Mononuclear cell (primary cell): Measurements from ENCODE around the gene VDR. TPM values are rescaled to one million over a fixed set of nuclear protein-coding genes. Genes with fewer than 3 reads are reported as not detected.
A peak's percentile ranks its signal among the peaks of the same experiment; 100 is the strongest.

Experiments used
- H3K27me3 ChIP-seq: 2 replicates; pipeline ENCODE4 v1.6.0; 2011; ENCODE audit warnings: low read length, control low read depth; ENCODE audit not compliant: insufficient read depth
- H3K4me1 ChIP-seq: 2 replicates; pipeline ENCODE4 v1.5.1; 2011; ENCODE audit warnings: mild to moderate bottlenecking, low read length, control low read depth; ENCODE audit not compliant: insufficient read depth
- H3K4me3 ChIP-seq: 2 replicates; pipeline ENCODE4 v1.5.1; 2011; ENCODE audit warnings: mild to moderate bottlenecking, low read length, moderate library complexity
- H3K9me3 ChIP-seq: 2 replicates; pipeline ENCODE4 v1.5.1; 2011; ENCODE audit warnings: low read depth, mild to moderate bottlenecking, control low read depth, low read length
- total RNA-seq: library from RNA; depleted of rRNA; stranded (reverse); fragments of >200 nt; gene quantifications from one replicate; pipeline ENCODE4 v1.2.3, GENCODE V29; 2012

VDR gene
- 6.0 TPM for total RNA-seq

DNA sequence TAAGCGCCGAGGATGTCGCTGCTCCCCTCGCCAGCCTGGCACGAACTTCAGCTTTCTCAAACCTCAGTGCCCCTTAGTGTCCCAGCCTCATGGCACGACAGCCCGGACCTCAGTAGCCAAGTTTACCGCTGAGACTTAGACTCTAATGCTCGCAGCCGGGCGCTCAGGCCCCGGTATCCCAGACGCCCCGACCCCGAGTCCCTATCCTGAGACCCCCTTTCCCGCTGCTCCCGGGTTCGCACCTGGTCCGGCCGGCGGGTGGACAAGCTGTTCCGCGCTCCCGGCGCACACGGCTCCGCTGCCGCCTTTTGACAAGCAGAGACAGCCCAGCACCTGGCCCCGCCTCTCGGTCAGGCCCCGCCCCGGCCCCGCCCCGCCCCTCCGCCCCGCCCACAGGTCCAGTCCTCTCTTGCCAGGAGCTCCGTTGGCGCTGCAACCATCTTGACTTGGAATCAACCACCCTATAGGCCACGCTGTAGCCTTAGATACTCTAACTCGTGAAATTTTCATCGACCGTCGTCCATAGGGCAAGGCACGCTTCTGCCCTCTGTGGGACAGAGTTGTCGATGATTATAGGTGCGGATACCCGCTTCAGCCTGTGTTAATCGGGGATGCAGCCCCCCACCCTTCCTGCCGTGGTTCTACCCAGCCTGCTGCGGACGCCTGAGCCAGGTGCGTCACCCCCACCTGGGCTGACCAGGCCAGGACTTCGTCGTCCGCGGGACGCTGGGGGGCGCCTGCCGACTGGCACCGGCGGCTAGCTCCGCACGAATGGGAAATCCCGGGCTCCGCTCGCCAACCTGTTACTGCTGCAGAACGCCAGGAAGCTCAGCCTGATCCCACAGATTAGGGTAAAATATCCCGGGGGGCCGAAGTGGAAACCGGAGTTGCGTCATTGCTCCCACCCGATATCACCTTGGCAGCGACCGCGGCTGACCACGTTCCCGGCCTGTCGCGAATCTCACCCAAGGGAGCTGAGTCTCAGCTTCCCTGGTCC is at the start of gene VDR:
Gene VDR (minus strand): TSS at position 282 of the 997 bp plus-strand sequence. CDS start 25,881 bp downstream, outside the sequence.
- peaks cover 21% of the 10 kb centered on the region for H3K27me3 ChIP-seq
- H3K9me3 ChIP-seq = no peaks in the 10 kb centered on the region
- H3K4me3 ChIP-seq = peak within 1 kb of the TSS; percentile 60
- peaks cover 55% of the 10 kb centered on the region for H3K4me1 ChIP-seq

DNA sequence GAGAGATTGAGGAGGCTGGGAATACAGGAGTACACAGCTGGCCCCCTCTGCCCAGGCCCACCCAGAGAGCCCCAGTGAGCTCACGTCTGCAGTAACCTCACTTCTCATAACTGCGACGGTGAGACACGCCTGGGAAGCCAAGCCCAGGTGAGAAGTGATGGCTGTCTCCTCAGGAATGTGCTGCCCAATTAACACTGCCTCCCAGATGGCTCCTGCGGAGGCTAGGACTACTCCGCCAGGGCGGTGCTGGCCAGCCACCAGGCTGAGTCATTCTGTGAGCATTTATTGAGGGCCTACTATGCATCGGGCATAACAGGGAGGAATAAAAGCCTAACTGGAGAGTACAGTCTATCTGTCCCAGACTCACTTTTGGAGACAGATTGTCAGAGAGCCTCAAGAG is 49.3 kb upstream of the VDR start:
- Histone ChIP-seq H3K27me3 (no peaks in the 10 kb centered on the region), H3K4me3 (no peak overlapping the region), H3K9me3 (no peaks in the 10 kb centered on the region), H3K4me1 (no peaks in the 10 kb centered on the region)

DNA sequence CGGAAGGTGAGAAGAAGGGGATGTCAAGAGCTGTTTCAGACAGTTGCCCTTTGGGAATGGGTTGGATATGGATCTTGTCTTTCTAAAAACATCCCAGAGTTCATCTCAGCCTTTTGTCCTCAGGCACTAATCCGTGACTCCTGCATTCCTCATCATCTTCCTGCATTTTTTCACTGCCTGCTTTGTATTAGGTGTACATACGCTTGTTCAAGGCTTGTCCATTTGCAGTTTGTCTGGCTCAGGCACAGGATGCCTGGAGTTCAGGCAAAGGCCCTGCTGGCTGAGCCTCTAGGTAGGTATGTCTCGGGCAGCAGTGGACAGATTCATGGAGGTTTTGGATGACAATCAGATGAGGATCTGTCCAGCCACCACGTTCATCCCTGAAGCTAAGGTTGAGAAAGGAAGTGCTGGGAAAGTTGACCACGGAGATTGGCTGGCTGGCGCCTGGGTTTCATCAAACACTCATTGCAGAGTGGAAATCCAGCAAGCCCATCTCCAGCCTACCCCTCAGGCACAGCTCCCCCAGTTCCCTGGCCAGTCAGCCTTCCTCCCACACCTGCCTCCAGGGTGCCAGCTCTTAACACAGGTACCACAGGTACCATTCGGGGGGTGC is 46.2 kb upstream of the VDR start:
- H3K4me3 ChIP-seq = no peak overlapping the region
- H3K27me3 ChIP-seq = no peaks in the 10 kb centered on the region
- H3K4me1 ChIP-seq = peaks cover 12% of the 10 kb centered on the region
- H3K9me3 ChIP-seq = no peaks in the 10 kb centered on the region

DNA sequence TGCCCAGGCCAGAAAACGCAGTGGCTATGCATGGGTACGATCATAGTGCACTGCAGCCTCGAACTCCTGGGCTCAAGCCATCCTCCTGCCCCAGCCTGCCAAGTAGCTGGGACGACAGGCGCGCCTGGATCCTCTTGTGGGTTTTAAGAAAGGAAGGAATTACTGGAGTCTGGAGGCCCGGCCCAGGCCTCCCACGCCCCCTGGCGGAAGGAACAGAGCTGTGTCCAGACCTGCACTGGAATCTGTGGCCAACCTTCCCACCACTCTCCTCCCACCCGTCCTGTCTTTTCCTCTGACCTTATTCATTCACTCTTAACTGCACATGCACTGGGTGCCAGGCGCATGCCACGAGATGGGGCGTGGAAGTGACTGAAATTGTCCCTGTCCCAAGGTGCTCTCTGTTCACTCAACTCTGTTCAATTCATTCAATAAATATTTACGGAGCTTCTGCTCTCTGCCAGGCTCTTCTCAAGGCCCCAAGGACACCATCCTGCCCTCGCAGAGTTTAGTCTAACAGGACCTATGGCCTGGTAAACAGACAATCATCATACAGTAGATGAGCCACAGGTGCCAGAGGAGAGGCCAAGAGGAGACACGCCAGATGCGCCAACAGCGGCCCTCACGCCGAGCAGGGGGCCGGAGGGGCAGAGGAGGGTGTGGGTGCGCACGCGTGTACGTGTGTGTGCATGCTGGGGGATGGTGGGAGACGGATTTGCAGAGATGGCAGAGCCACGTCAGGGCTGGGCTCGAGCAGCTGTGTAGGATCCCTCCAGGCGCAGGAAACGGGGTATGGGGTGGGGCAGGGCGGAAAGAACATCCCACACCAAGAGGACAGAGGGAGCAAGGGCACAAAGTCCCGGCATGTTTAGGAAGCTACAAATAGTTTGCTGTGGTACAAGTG is 44.9 kb upstream of the VDR start:
- Histone ChIP-seq H3K4me1 (peaks cover 12% of the 10 kb centered on the region), H3K9me3 (no peaks in the 10 kb centered on the region), H3K27me3 (no peaks in the 10 kb centered on the region), H3K4me3 (no peak overlapping the region)

DNA sequence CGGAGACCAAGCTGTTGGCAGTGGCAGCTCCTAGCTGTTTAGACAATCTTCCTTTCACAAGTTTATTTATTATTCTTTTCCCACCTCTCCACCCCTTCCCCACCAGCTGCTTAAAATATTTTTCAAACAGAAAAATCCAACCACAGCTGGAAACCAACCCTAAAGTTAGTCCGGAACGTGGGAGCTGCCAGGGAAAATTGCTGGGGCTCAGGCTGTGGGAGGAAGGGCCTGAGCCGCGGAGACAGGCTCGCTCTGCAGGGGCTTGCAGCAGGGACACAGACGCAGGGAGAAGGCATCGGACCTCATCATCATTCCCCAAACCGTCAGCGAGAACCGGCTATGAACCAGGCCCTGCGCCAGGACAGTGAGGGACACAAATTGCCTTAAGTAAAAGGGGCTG is 42.5 kb upstream of the VDR start:
- Histone ChIP-seq H3K4me1 (peaks cover 12% of the 10 kb centered on the region), H3K9me3 (no peaks in the 10 kb centered on the region), H3K27me3 (no peaks in the 10 kb centered on the region), H3K4me3 (no peak overlapping the region)

DNA sequence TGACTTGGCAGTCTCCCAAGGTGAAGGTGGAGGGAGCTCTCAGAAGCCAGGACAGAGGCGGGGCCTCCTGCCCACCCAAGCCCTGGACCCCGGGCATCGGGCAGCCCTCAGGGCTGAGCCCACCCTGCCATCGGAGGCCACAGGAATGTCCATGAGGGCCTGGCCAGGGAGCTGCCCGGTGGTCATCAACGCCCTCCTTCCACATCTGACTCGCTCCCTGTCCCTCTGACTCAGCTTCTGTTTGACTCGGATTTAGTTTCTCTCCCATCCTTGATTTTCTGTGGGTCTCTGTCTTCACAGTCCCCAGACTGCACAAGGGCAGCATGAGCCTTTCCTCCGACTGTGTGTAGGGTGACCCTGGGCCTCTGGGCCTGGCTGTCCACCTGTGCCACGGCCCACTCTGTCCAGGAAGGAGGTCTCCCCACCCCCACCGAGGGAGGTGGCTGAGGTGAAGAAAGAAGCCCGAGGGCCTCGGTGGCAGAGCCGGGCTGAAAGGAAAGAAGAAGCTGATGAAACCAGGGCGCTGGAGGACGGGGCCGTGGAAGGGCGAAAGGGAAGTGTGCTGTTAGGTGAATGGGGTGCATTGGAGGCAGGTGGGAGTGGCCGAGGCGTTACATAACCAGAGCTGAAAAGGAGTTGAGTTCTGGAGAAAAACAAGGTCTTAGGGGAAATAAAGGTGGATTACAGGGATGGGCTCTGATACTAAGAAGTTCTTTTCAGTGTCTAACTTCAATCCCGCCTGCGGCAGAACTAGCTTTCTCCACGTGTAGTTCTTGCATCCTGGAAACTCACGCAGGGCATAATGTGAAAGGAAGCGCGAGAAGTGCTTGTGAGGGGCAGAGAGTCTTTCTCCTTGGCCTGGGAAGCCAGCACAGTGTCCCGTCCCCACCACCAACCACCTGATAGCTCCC is 41.9 kb upstream of the VDR start:
- Histone ChIP-seq H3K4me1 (peaks cover 12% of the 10 kb centered on the region), H3K9me3 (no peaks in the 10 kb centered on the region), H3K27me3 (no peaks in the 10 kb centered on the region), H3K4me3 (no peak overlapping the region)

DNA sequence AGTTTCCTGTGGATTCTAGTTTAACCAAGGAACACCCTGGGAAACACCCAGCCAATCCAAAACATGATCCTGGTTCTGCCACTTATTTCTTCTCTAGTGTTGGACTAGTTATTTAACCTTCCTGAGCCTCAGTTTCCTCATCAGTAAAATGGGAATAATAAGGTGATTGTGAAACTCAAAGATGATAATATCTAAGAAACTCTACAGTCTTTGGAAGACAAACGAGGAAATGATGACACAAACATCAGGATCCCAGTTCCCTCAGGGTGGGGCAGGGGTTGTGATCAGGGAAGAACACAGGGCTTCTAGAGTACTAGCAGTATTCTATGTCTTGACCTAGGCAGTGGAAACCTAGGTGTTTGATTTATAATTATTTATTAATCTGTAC is 40.5 kb upstream of the VDR start:
- no peaks in the 10 kb centered on the region for H3K27me3 ChIP-seq
- no peaks in the 10 kb centered on the region for H3K9me3 ChIP-seq
- peaks cover 12% of the 10 kb centered on the region for H3K4me1 ChIP-seq
- H3K4me3 ChIP-seq = no peak overlapping the region

DNA sequence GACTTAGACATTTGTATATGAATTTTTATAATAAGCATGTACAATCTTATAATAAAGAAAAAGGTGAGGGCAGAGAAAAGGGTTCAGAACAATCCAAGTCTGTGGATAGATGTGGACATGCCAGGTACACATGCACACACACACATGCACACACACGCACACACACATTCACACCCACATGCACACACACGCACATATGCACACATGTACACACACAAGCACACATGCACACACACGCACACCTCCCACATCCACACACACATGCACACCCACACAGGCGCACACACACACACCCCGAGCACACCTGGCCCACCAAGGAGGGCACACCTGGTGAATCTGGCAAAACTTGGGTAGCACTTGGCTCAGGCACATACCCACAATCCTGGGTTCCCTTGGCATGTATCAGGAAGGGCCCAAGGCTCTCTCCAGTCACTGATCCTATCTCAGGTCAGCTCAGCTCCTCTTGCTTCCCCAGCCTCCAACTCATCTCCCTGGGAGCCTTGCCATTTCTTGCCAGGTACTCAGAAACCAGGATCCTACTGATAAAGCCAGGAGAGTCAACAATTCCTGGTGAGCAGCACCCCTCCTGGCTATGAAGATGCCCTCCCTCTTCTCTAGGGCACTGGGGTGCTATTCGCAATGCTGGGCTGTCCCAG is 40.0 kb upstream of the VDR start:
- H3K9me3 ChIP-seq = no peaks in the 10 kb centered on the region
- H3K4me3 ChIP-seq = no peak overlapping the region
- H3K27me3 ChIP-seq = no peaks in the 10 kb centered on the region
- peaks cover 12% of the 10 kb centered on the region for H3K4me1 ChIP-seq

DNA sequence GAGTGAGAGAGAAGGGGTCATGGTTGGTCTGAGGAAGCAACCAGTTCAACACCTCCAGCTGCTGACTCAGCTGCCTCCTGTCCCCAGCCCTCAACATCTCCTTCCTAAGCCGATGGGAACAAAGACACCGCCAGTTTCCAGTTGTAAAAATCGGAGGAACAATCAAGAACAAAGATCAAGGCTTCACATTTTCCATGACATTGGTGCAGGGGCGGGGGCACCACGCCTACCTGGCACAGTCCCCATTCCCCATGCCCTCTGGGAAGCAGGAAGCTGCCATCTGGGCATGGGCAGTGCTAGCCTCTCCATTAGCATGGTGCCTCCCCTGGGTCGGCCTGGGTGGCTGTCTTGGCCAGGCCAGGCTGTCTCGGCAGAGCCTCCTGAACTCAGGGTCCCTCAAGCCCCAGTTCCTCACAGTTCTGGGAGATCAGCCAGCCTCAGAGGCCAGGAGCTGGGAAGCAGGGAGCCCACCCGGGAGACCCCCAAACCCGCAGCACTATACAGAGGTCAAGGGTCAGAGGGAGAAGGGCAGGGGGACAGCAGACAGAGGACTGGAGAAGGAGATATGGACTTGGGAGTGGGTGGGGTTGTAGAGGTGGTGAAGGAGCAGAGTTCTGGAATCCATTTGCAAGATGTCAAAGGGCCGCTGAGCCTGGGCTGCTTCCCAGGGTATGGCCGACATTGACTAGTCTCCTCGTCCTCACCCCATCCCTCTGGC is 39.0 kb upstream of the VDR start:
- H3K4me3 ChIP-seq = no peak overlapping the region
- H3K4me1 ChIP-seq = peaks cover 12% of the 10 kb centered on the region
- H3K27me3 ChIP-seq = no peaks in the 10 kb centered on the region
- no peaks in the 10 kb centered on the region for H3K9me3 ChIP-seq

DNA sequence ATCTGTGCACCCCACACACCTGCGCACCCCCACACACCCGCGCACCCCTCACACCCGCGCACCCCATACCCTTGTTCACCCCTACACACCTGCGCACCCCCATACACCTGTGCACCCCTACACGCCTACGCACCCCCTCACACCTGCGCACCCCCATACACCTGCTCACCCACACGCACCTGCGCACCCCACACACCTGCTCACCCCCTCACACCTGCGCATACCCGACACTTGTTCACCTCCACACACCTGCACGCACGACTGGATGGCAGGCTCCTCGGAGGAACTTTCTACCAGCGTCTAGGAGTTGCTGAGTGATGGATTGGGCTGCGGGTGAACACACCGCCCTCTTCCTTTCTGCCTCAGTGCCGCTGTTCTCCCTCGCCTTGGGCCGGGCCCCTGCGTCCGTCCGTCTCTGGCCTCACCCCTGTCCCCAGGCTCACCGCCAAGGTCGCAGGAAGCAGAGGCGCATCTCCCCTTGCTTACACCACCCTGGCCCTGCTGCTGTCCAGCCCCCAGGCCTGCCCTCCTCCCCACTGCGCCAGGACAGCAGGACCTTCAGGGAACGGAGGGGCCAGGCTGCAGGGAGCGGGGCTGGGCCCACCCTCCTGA is 37.9 kb upstream of the VDR start:
- no peaks in the 10 kb centered on the region for H3K27me3 ChIP-seq
- peaks cover 12% of the 10 kb centered on the region for H3K4me1 ChIP-seq
- H3K4me3 ChIP-seq = no peak overlapping the region
- H3K9me3 ChIP-seq = no peaks in the 10 kb centered on the region

DNA sequence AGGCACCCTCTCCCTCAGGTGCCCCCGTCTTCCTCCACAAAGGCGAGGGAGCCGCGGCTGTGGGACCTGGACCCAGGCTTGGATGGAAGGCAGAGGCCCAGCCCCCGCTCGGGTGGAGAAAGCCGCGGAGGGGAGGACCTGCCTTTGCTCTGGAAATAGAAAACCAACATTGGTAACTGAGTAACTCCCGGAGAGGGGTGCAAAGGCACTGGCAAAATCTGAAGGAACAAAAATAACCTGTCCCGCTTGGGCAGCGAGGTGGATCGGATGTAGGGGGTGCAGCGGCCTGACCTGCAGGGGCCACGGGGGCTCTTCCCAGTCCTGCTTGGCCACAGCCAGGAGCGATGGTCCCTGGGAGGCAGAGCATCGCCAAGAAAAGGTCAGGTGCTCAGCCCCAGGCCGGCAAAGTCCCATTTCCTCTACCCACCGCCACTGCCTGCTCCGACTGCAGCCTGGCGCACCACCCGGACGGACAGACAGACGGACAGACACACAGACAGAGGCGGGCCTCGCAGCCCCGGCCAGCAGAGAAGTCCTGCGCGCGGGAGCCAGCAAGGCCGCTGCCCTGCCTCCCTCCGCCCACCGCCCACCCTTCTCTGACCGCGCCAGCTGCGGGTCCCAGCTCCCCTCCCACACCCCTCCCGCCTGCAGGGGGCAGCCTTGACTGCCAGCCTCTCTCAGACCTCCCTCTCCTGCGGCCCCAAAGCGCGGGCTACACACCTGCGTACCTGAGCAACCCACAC is 37.2 kb upstream of the VDR start:
- Histone ChIP-seq H3K9me3 (no peaks in the 10 kb centered on the region), H3K4me1 (peaks cover 8% of the 10 kb centered on the region), H3K4me3 (no peak overlapping the region), H3K27me3 (no peaks in the 10 kb centered on the region)

DNA sequence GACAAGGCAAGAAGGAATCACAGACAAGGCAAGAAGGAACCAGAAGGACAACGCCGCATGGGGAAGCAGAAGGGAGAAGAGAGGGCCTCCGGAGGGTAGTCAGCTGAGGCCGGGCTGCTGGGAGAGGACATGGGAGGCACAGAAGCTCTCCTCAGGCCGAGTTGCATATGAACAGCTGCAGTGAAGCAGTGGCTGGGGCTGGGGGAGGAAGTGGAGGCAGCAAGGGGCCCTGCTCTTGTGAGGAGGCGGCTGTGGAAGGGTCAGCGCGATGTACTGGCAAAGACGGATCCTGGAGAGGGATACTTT is 36.6 kb upstream of the VDR start:
- Histone ChIP-seq H3K27me3 (no peaks in the 10 kb centered on the region), H3K4me3 (no peak overlapping the region), H3K4me1 (peaks cover 1% of the 10 kb centered on the region), H3K9me3 (no peaks in the 10 kb centered on the region)
